Measurements from ENCODE around the gene RDH11. TPM values are rescaled to one million over a fixed set of nuclear protein-coding genes. Genes with fewer than 3 reads are reported as not detected.
"Not testable (repeated sequence)": the region's sequence is repeated elsewhere in the genome, so short reads cannot be mapped to it uniquely, and the experiment has no call there.

The RDH11 gene
- polyA plus RNA-seq, 4 donors = 104 to 117 (median 115) TPM

DNA sequence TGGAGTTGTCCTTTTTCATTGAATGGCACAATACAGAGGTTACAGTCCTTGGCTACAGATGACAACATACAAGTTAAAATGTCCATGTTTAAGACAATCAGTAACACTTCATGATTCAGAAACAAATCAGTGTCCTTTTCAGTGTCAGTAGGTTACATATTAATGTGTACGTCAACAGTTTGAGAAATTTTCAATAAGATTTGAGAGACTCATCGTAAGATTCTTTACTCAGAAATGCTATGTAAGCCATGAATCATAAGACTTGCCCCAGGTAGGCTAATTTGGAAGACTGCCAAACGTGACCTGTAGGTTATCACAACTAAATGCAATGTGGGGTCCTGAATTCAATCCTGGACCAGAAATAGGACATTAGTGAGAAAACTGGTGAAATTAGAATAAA is 9.6 kb upstream of the RDH11 start:
- no peak for DNase-seq (ENCODE audit: low read depth in 4 of 4, low spot score in 3 of 4)

DNA sequence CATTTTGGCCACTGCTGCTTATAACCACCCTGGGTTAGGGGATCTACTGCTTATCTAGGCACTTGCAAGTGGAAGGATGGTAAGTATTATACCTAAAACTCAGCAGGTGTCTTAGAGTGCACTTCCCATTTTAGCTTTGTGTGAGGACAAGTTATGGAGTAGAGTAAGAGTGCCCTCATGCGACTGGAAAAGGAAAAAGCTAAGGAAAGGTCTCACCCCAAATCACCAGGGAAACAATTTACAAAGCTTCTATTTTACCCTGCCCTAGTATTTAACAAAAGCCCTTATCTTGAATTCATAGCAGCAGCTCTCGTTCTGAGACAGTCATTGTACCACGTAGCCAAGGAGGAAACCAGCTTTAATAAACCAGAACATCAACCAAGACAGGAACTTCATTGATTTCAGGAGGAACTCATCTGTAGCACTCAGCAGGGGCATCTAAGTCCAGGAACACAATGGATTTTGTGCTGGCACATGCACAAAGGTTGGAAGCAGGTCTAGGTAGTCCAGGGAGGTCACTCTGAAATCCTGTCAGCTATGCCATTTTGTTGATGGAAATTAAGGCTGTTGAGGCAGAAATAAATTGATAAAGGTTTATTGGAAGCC is 9.0 kb upstream of the RDH11 start:
- DNase-seq (ENCODE audit: low read depth in 4 of 4, low spot score in 3 of 4) = peak in 2 of 4 donors; percentile 33 to 35

DNA sequence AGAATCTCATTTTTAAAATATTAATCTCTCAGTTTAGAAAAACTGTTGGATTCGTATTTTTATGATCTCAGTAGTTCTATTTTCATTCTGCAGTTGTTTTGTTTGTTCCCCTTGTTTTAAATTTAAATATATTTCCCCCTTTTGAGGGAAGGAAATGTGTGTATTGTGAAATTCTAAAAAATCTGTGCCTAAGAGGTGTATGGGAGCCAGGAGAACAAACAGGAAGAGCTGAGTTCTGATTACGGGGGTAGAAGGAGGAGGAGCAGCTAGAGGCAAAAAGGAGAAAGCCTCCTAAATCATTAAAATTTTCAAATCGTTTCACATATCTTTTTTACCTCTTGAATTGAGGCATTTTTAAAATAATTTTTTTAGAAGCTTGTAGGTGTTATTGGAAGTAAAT is 8.4 kb upstream of the RDH11 start:
- DNase-seq (ENCODE audit: low read depth in 4 of 4, low spot score in 3 of 4) = no peak

DNA sequence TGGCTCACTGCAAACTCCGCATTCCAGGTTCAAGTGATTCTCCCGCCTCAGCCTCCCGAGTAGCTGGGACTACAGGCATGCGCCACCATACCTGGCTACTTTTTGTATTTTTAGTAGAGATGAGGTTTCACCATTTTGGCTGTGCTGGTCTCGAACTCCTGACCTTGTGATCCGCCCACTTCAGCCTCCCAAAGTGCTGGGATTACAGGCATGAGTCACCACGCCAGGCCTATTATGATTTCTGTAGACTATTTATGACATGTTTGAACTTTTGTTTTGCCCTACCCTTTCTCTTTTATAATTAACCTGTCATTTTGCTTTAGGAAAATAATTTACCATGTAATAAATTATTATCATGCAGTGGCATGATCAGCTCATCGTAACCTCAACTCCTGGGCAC is 5.9 kb upstream of the RDH11 start, which contains the start of gene RDH12:
Gene RDH12, plus strand, starts transcription at position 395 of the 400 bp plus-strand sequence. CDS start 20,757 bp downstream, outside the sequence.
- DNase-seq (ENCODE audit: low read depth in 4 of 4, low spot score in 3 of 4) = not testable (repeated sequence)

DNA sequence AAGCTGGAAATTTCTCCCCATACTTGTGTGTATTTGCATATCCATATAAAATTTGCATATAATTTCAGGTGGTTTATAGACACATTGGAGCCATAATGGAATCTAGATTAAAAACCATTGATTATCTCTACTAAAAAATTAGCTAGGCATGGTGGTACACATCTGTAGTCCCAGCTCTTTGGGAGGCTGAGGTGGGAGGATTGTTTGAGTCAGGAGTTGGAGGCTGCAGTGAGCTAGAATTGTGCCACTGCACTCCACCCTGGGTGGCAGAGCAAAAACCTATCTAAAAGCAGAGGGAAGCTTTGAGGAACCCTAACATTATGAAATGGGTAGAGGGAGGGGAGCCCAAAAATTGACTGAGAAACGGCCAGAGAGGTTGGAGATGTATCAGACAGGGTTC is 2.6 kb upstream of the RDH11 start:
- no peak for DNase-seq (ENCODE audit: low read depth in 4 of 4, low spot score in 3 of 4)

DNA sequence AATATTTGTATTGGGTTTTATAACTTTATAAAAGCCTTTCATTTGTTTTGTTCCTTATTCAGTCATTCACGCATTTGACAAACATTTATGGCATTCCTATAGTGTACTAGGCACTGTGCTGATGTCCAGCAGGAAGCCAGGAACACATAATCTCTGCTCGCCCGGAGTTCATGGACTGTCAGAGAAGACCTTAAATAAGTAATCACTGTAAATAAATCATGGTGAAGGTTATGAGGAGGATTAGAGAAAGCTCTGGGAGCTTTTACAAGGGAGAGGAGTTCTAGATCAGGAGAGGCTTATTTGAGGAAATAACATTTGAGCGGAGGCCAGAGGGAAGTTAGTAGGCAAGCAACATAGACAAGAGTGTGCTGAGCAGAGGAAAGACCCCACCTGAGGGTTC is 1.4 kb upstream of the RDH11 start:
- no peak for DNase-seq (ENCODE audit: low read depth in 4 of 4, low spot score in 3 of 4)

DNA sequence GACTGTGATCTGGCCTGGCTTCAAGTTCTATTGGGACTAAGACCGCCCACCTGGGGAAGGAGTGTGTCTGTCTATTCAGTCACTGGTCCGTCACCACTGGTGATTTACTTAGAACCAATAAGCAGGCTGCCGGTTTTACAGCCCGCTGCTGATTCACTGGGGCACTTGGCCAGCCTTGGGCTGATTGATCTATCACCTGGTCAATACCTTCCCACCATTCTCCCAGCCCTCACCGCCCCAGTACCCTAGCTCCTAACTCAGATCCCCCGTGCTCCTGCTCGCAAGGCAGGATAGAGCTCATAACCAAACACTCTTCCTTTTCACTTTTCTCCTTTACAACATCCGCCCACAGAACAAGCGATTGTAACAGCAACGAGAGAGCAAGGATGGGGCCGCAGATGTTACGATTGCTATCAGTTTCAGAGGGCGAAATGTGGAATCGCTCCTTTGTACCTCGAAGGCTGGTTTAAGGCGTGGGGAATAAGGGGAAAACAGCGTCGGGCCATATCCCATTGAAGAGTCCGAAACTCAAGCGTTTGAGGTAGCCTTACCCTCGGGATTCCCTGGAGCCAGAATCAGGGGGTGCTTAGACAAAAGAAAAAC is 672 bp downstream of the RDH11 start:
- DNase-seq (ENCODE audit: low read depth in 4 of 4, low spot score in 3 of 4) = peak; percentile 41 to 54 (median 48)

DNA sequence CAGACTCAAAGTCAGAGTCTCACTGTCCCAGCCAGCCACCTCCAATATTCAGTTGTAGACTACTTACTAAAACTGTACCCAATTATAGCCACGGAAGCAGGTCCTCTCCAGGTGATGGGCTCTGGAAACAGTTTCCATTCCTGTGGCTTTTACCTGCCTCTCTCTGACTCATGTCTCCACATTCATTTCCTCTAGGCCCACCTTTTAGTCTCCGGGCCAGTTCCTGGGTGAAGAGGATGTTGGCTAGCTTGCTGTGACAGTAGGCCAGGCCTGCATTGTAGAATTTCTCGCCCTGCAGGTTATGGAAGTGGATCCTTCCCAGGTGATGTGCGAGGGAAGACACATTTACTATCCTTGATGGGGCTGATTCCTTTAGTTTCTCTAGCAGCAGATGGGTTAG is 5.6 kb downstream of the RDH11 start:
- no peak for DNase-seq (ENCODE audit: low read depth in 4 of 4, low spot score in 3 of 4)

DNA sequence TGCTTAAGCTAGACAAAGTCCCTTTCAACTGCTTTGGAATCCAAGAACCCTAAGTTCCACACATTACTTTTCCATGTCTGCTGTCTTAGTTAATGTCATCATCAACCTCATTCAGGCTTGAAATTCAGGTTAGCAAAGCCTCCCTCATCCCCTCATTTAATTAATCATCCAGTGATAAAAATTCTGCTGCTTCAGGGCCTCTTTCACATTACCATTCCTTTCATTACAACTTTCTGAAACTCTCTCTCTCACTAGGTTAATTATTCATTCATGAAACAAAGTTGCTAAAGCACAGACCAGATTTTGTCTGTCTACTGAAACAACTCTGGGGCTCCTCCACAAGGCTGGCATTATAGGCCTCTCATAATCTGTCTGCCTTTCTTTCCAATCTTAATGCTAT is 11.7 kb downstream of the RDH11 start:
- no peak for DNase-seq (ENCODE audit: low read depth in 4 of 4, low spot score in 3 of 4)

DNA sequence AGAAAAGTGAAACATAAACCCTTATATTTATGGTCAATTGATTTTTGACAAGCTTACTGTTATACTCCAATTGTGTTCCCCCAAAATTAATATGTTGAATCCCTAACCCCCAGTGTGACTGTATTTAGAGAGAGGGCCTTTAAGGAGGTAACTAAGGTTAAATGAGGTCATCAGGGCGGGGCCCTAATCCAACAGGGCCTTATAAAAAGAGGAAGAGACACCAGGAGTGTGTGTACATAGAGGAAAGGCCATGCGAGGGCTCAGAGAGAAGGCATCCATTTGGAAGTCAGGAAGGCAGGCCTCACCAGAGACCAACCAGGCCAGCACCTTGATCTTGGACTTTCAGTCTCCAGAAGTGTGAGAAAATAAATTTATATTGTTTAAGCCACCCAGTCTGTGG is 14.6 kb downstream of the RDH11 start:
- no peak for DNase-seq (ENCODE audit: low read depth in 4 of 4, low spot score in 3 of 4)

DNA sequence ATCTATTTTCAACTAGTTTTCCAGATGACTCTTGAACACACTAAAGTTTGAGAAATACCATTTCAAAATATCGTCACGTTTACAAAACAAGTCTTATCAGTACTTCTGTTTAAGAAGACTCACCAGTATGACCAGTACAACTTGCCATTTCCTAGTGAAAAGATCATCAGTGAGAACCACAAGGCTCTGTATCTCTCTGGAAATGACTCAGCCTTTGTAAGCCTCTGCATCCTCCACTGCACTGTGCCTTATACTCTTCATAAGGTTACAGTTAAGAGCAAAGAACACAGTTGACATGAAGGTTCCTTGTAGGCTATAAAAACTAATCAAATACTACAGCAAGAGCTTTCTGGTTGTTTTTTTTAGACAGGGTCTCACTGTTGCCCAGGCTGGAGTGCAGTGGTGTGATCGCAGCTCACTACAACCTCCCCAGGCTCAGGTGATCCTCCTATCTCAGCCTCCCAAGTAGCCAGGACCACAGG is 15.4 kb downstream of the RDH11 start:
- no peak for DNase-seq (ENCODE audit: low read depth in 4 of 4, low spot score in 3 of 4)

DNA sequence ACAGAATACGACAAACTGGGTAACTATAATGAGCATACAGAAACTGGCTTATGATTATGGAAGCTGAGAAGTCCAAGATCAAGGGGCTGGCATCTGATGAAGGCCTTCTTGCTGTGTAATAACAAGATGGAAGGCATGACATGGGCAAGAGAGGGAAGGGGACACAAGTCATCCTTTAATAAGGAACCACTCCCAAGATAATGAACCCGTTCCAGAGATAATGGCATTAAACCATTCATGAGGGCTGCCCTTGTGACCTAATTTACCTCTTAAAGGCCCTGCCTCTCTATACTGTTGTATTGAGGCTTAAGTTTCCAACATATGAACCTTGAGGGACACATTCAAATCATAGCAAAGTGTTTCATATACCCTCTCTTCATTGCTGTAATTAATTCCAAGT is 16.6 kb downstream of the RDH11 start:
- DNase-seq (ENCODE audit: low read depth in 4 of 4, low spot score in 3 of 4) = no peak

DNA sequence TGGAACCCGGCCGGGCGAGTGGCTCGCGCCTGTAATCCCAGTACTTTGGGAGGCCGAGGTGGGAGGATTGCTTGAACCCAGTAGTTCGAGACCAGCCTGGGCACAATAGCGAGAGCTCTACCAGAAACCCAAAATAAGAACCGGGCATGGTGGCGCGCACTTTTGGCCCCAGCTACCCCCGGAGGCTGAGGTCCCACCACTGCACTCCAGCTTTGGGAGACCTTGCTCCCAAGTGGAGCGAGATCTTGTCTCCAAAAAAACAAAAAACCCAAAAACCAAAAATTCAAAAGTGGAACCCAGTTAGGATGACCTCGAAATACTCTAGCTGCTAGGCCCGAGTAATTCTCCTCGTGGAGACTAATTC is 20.4 kb downstream of the RDH11 start:
- DNase-seq (ENCODE audit: low read depth in 4 of 4, low spot score in 3 of 4) = no peak

DNA sequence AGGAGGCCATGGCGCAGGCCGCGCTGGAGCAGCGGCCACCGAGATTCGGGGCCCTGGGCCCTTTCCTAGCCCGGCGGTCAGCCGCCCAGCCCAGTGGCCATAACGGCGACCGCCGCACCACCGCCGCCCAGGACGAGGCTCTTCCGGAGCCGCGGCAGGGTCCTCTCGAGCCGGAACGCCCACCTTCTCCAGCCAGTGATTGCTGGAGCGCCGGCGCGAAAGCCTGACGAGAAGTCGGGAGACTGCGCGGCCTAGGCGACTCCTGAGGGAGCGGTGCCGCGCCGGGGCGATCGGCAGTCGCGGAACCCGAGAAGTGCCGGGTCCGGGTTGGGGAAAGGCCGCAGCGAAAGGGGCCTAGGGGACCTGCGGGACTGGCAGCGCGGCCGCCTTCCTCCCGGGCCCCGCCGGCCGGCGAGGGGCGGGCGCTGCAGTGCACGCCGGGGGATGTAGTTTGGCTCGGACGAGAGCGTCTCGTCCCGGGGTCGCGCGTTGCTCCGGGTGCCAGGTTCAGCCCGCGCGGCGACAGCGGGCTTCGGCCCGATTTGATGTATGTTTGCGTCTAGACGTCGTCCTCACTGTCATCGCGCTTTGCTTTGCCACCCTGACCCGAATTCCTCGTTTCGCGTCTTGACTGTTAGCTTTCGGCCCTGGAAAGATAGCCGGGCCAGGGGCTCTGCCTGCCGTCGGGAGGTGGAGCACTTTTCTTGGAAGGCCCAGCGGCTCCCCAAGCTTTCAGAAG is 20.9 kb downstream of the RDH11 start, which contains the start of gene VTI1B:
Gene VTI1B, minus strand, starts transcription at position 153 of the 739 bp plus-strand sequence. Its CDS starts 143 bp downstream, at position 10.
- DNase-seq (ENCODE audit: low read depth in 4 of 4, low spot score in 3 of 4) = peak; percentile 69 to 89 (median 72)

DNA sequence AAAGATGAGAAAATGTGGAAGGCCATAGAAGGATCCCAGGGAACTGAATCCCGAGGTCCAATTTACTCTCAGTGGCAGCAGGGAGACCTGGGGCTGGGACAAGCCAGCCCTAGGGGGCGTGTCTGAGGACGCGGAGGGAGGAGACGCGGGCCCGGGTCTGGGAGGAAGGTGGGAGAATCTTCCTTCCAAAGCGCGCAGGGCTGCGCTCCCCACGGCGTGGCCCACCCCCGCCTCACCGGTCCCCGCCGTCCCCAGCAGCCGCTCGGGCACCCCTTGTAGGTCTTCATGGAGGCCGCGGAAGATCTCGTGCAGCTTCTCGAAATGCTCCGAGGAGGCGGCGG is 21.5 kb downstream of the RDH11 start:
- peak; percentile 51 to 63 (median 56) for DNase-seq (ENCODE audit: low read depth in 4 of 4, low spot score in 3 of 4)

DNA sequence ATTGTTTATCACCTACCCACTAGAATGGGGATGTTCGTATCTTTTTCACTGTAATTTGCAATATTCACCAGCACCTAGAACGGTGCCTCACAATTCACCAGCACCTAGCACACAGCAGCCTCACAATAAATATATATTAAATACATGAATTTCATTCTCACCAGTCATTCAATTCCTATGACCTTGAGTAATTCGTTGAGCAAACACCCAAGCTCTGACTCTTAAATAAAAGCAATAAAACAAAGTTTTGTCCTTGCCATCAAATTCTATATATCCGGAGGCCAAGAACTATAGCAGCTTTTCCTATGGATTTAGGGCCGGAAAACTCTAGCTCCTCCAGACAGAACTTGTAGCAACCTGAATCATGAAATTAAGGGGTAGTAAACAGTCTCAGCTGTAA is 22.1 kb downstream of the RDH11 start:
- DNase-seq (ENCODE audit: low read depth in 4 of 4, low spot score in 3 of 4) = no peak

DNA sequence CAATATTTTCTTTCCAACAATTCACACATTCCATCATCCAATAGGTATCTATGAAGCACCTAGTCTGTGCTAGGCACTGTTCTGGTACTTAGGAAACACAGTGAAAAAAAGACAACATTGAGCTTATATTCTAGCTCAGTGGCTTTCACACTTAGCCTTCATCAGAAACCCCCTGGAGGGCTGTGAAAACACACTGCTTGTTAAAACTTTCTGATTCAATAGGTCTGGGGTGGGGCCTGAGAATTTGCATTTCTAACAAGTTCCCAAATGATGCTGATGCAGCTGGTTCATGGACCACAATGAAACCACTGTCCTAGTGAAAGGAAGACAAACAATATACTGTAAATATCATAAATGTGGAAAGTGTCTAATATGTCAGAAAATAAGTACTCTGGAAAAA is 27.0 kb downstream of the RDH11 start:
- no peak for DNase-seq (ENCODE audit: low read depth in 4 of 4, low spot score in 3 of 4)

DNA sequence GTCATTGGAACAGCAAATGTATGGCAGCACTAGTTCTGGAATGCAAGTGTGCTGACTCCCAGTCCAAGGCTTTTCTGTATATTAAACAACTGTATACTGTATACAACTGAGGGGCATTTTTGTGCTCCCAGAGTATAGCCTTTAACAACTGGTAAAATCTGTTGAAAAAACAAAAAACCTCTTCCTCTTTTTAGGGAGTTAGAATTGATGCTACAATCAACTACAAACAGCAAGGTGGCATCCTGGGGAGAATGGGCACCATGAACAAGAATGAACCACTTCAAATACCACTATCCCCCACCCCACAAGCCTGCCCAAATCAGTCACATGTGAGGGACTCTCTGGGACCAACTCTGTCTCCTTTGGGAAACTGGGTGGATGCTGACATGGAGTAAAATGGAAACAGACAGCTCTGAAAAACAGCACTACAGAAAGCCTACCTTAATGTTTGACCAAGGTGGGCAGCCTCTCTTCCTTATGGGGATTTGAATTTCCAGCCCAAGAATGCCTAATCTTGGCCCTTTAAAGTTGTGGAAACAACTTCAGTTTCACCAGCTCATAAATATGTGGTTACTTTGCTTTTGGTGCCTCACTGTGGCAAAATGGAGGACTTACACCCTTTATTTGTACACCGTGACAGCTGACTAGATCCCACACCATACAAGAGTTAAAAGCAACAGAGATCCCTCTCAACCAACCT is 28.7 kb downstream of the RDH11 start:
- DNase-seq (ENCODE audit: low read depth in 4 of 4, low spot score in 3 of 4) = peak in 3 of 4 donors; percentile 17 to 29 (median 23)

DNA sequence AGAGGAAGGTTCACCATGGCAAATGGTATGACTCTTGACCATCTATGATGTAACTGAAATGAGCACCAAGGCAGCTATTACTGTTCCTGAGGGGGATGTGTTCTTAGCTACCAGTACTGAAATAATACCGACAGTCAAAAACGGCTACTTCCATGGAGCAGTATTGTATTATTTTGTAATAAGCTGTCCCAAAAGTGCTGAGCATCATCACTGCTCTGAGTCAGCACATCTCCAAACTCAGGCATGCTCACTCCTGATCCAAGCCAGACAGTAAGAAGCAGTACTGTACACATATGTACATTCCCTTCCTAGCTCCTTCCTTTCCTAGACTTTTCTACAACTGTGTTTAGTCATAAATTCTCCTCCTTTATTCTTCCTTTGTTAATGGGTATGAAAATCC is 29.7 kb downstream of the RDH11 start:
- DNase-seq (ENCODE audit: low read depth in 4 of 4, low spot score in 3 of 4) = no peak

DNA sequence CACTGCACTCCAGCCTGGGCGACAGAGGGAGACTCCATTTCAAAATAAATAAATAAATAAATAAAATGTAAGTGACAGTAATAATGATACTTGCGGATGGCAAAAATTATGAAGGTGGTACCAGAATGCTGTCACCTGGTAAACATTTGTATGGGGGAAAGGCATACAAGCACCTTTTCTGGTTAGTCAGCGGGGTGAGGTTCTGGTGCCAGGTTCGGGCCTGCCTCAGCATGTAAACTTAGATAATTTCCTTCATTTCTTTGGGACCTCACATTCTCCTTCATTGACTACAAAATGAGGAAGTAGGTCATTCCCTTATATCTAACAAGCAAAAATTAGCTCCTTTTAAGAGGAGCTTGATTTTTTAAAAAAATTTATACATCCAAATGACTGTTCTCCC is 31.9 kb downstream of the RDH11 start:
- no peak for DNase-seq (ENCODE audit: low read depth in 4 of 4, low spot score in 3 of 4)

DNA sequence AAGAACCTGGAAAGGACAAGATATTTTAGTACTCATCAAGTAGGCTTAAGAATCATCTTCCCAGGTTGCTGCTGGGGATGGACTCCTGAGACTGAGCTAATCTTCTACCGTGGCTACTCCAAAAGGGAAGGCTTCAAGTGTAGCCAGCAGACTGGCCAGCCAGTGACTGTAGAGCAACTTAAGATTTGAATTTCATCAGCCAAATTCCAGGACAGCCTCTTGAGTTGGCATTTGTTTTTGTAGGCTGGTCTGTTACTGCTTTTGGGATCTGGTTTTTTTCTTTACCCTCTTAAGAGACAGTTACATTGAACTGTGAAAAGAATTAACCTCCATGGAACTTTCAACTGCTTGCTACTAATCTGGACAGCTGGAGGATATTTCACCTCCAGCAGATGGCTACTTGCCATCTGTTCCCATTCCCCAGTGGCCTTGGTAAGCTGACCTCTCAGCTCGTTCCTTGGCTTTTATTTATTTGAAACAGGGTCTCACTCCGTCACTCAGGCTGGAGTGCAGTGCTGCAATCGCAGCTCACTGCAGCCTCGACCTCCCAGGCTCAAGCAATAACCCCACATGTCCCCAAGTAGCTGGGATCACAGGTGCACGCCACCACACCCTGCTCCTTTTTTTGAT is 41.8 kb downstream of the RDH11 start:
- DNase-seq (ENCODE audit: low read depth in 4 of 4, low spot score in 3 of 4) = no peak

Measured in right renal pelvis (tissue), 4 donors.